DMS 273 (cell line): ENCODE measurements around the gene CARD9.
A peak's percentile ranks its signal among the peaks of the same experiment; 100 is the strongest.

ENCODE experiments used
- DNase-seq: peaks from one replicate; lab custom pipeline; 2025; ENCODE audit not compliant: unreplicated experiment; lab: John Stamatoyannopoulos, UW

Gene CARD9

GRCh38 chr9:136351252-136351800, 22.1 kb downstream of the CARD9 start:
- DNase-seq: no peak

- DNase-seq: no peak
These were observed 23.9 kb downstream of the CARD9 start for GRCh38 chr9:136349546-136349945.

- DNase-seq: no peak
These were observed 24.8 kb downstream of the CARD9 start for GRCh38 chr9:136348691-136349090.

- DNase-seq: peak; percentile 64
These were observed 25.8 kb downstream of the CARD9 start for GRCh38 chr9:136347472-136348256.

DNA sequence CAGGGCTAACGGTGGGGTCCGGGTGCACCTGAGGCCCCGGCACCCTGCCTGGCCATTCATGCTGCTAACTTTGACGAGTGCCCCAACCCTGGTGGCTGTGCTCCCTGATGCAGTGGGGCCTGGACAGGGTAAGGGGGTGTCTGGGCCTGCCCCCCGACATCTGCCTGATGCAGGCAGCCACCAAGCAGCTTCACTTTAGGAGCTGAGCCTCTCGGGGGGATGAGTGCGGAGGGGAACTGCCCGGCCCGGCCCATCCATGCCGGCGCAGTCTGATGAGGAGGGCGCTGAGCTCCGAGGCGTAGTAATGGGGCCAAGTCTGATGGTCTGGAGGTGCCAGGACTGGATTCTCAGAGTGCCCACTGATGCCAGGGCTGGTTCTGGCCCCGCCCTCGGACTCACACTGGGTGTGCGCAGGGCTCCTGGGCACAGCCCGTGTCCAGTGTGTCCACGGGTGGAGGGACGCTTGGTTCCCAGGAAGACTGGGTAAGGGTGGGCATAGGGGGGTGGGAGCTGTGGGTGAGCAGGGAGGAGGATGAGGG, 26.5 kb downstream of the CARD9 start:
- no peak for DNase-seq

GRCh38 chr9:136346157-136346481, 27.4 kb downstream of the CARD9 start:
- DNase-seq: peak; percentile 58

DNA sequence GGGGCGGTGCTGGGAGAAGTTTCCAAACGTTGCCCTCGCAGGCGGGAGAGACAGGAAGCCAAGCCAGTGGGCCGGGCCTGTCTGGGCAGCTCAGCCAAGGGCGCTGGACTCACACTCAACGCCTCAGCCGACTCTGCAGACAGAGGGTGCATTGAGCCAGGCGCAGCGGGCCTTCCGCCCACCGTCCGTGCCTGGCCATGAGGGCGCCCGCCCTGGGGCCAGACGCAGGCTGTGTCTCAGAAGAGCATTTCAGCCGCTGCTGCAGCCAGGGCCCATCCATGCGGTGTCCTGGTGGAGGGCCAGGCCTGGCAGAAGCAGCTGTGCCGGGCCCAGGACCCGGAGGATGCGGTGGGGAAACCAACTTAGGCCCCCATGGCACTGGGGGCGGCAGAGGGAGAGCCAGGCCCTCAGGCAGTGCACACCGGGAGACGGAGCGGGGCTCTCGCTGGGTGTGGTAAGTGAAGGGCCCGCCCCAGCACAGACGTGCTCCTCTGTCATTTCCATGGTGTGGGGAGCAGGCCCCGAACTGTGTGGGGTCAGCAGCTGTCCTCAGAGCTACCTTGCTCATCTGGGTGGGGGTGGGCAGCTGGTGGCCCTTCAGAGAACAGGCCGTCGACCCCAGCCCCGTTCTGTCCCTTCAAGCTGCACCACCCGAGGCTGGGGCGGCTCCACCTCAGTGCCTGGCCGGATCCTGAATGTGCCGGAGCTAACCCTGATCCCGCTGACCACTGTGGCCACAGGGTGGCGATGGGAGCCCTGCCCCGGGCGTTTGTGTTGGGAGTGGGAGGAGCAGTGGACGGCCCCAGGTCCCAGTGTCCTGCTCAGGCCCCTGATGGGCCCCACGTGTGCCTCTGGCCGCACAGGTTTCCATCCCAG, 27.9 kb downstream of the CARD9 start:
- DNase-seq: no peak

DNA sequence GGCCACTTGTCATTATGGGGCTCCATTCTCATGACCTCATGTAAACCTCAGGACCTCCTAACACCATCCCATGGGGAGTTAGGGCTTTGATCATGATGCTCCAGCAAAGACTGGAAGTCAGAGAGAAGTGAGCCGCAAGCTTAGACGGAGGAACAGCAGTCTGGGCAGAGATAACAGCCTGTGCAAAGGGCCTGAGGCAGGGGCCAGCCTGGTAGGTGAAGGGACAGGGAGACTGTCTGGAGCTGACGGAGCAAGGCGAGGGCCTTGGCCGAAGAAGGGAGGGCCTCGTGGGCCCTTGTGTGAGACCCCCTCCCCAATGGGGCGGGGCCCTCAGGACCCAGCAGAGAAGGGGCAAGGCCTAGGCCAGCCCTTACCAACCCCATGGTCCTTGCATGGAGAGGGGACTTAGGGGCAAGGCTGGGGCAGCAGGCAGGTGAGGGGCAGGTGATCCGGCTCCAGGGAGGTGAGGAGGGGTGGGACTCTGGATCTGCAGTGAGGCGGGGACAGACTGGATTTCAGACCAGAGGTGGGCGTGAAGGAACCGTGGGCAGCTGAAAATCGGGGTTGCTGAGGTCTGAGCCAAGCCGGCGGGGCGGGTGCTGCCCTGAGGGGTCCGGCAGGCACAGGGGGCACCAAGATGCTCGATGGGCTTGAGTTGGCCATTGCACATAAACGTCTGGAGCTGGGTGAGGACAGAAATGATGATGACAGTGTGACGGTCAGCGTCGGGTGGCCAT, 28.8 kb downstream of the CARD9 start:
- DNase-seq: no peak

- DNase-seq: no peak
These were observed 29.6 kb downstream of the CARD9 start for GRCh38 chr9:136343884-136344269.

GRCh38 chr9:136343121-136343883, 30.2 kb downstream of the CARD9 start:
- DNase-seq: no peak

DNA sequence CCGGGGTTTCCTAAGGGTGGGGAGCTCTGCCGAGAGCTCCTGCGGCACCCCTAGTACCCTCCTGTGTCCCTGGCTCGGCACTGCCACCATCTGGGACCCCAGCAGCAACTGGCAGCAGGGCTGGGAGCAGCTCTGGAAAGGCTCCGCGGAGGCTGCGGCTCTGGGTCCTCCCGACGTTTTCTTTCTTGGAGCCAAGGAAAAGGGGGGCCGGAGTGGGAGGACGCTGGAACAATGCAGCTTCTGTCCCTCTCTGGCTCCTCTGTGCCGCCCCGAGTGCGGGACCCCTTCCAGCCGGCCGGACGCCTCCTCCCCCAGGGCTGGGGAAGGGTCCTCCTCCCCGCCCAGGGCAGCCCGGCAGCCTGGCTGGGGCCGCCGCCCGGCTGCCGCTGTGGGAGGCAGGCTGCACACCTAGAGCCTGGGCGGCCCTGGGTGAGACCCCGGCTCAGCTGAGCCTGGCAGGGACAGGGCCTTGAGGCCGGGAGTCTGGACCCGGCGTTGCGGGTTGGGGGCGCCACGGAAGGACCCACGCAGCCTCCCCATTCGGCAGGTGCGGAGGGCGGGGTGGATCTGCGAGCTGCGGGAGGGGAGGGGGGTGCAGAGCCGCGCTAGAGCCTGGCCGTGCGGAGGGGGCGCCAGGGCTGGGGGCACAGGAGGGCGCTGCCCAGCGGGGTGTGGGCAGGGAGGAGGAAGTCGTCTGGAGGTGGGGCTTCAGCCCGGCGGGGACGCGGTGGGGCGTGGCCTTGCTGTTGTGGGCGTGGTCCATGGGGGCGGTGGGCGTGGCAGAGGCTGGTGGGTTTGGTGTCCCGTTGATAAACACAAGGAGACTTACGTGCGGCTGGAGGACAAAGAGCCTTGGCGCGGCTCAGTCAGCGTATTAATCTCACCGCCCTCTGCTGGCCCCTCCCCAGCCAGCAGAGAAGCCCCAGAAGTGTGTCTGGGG, 31.0 kb downstream of the CARD9 start:
- DNase-seq: peak; percentile 56

DNA sequence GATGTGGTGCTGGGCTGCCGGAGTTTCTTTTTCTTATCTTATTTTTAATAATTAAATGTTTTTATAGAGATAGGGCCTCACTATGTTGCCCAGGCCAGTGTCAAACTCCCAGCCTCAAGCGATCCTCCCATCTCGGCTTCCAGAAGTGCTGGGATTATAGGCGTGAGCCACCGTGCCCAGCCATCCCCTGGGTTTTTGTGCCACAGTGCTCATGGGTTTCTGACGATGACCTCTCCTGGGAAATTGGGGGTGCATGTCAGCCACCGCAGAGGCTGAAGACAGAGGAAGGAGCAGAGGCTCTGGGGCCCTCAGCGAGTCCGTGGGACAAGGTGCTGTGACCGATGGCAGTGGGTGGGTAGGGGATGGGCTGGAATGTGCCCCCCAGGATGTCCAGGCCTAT, 31.7 kb downstream of the CARD9 start:
- no peak for DNase-seq

- no peak for DNase-seq
These were observed 32.3 kb downstream of the CARD9 start for GRCh38 chr9:136341042-136341655.

- DNase-seq: no peak
These were observed 33.0 kb downstream of the CARD9 start for GRCh38 chr9:136340356-136341041.

- no peak for DNase-seq
These were observed 33.5 kb downstream of the CARD9 start for GRCh38 chr9:136339958-136340310.

DNA sequence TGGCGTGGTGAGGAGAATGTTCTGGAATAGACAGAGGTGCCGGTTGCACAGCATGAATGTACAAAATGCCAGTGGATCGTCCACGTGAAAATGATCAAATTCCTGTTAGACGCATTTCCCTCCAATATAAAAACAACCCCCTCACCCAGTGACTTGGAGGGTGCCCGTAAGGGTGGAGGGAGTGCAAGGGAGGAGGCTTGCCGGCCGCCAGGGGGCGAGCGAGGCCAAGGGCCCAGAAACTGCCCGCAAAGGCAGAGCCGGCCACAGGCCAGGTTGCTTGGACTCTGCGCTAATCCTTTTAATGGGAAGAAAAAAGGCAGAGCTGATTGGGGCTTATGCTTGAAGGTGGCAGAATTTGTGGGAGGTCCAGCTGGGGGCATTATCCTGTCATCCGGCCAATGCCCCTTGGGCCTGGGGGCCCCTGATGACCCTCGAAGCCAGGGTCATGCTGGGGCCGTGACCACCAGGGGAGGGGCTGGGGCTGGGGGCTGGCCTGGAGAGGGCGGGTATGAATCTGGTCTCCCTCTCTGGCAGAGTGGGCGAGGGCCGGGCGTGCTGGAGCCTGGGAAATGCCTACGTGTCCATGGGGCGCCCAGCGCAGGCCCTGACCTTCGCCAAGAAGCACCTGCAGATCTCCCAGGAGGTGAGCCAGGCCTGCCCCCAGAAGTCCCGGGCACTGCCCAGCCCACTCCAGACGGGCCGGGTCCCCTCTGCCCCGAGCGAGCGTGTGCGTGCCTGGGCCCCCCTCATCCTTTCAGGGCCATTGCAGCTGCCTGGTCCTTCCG, 34.1 kb downstream of the CARD9 start:
- peak; percentile 78 for DNase-seq

- DNase-seq: no peak
These were observed 35.0 kb downstream of the CARD9 start for GRCh38 chr9:136338511-136338910.
